D341Med (cell line): ENCODE data around the gene TYK2.

Experiments used
- DNase-seq: peaks from one replicate; pipeline ENCODE4 v3.0.0; 2012; ENCODE audit warnings: low spot score

TYK2 gene

GRCh38 chr19:10309423-10309822 lies 70.9 kb downstream of the TYK2 start, which contains the start of gene ZGLP1:
Gene ZGLP1 (minus strand): TSS chr19:10309815.
- DNase-seq = no peak

- DNase-seq = no peak
Observed at GRCh38 chr19:10306327-10306726, 74.0 kb downstream of the TYK2 start.

GRCh38 chr19:10305139-10305806 lies 75.1 kb downstream of the TYK2 start:
- peak; percentile 66 for DNase-seq
